GM18511 (cell line): ENCODE measurements around the gene MPP2.
"Not testable (repeated sequence)": the region's sequence is repeated elsewhere in the genome, so short reads cannot be mapped to it uniquely, and the experiment has no call there.

Source experiments
- ATAC-seq: cut with Tn5 transposase; IDR thresholded peaks from one replicate; pipeline ENCODE4 v1.9.1; 2021; ENCODE audit warnings: mild to moderate bottlenecking, moderate library complexity; ENCODE audit not compliant: unreplicated experiment

The MPP2 gene

GRCh38 chr17:43931062-43931571 is 23.8 kb upstream of the MPP2 start:
- no peak for ATAC-seq

- ATAC-seq, result no peak
These were observed 21.3 kb upstream of the MPP2 start for GRCh38 chr17:43928609-43929008.

GRCh38 chr17:43927929-43928328 is 20.6 kb upstream of the MPP2 start:
- ATAC-seq, result not testable (repeated sequence)

GRCh38 chr17:43927060-43927864 is 19.9 kb upstream of the MPP2 start:
- no peak for ATAC-seq

GRCh38 chr17:43924558-43924957 is 17.2 kb upstream of the MPP2 start:
- no peak for ATAC-seq

- ATAC-seq, result no peak
These were observed 13.3 kb upstream of the MPP2 start for GRCh38 chr17:43920500-43921095.

GRCh38 chr17:43918026-43918389 is 10.7 kb upstream of the MPP2 start:
- no peak for ATAC-seq

GRCh38 chr17:43917348-43918025 is 10.2 kb upstream of the MPP2 start:
- no peak for ATAC-seq

- no peak for ATAC-seq
These were observed 9.6 kb upstream of the MPP2 start for GRCh38 chr17:43917016-43917347.

GRCh38 chr17:43916385-43916784 is 9.0 kb upstream of the MPP2 start:
- ATAC-seq, result no peak

- no peak for ATAC-seq
These were observed 8.2 kb upstream of the MPP2 start for GRCh38 chr17:43915559-43915958.

- ATAC-seq, result no peak
These were observed 7.1 kb upstream of the MPP2 start for GRCh38 chr17:43914451-43914850.

GRCh38 chr17:43913584-43913983 is 6.2 kb upstream of the MPP2 start:
- no peak for ATAC-seq

GRCh38 chr17:43912635-43913304 is 5.4 kb upstream of the MPP2 start:
- no peak for ATAC-seq

GRCh38 chr17:43911904-43912303 is 4.6 kb upstream of the MPP2 start:
- no peak for ATAC-seq

GRCh38 chr17:43909537-43910231 is 2.3 kb upstream of the MPP2 start:
- no peak for ATAC-seq

GRCh38 chr17:43907998-43908721 is 824 bp upstream of the MPP2 start:
- ATAC-seq, result no peak

GRCh38 chr17:43906951-43907424 is 348 bp downstream of the MPP2 start:
- no peak for ATAC-seq

- ATAC-seq, result no peak
These were observed 1.1 kb downstream of the MPP2 start for GRCh38 chr17:43905985-43906852.
